Stomach (tissue), 9 donors: ENCODE measurements around the gene NEMP1. TPM values are rescaled to one million over a fixed set of nuclear protein-coding genes. Genes with fewer than 3 reads are reported as not detected.

Experiments
- DNase-seq, 2 donors: peaks; one replicate each; pipeline versions ENCODE4 v3.0.0 to v3.0.0-alpha.2; 2013 to 2019
- H3K27ac ChIP-seq, 5 donors: fragments of 200-600 bp in 4 of 5; sonication (generic) in 4 of 5; one replicate each; pipeline ENCODE4 v1.5.1; 2013 to 2019; ENCODE audit warnings: mild to moderate bottlenecking in 1 of 5, moderate library complexity in 1 of 5
- H3K27me3 ChIP-seq, 3 donors: fragments of 200-600 bp; sonication (generic); one replicate each; pipeline ENCODE4 v1.5.1; 2017 to 2019; ENCODE audit warnings: mixed run types in 1 of 3
- H3K36me3 ChIP-seq, 4 donors: fragments of 200-600 bp; sonication (generic); 1 replicate in 3 of 4; 2 replicates in 1 of 4; pipeline ENCODE4 v1.5.1; 2016 to 2019
- H3K4me1 ChIP-seq, 4 donors: fragments of 200-600 bp; sonication (generic); one replicate each; pipeline ENCODE4 v1.5.1; 2016 to 2019
- H3K4me3 ChIP-seq, 4 donors: fragments of 200-600 bp; sonication (generic) in 3 of 4; one replicate each; pipeline ENCODE4 v1.5.1; 2016 to 2019; ENCODE audit warnings: mild to moderate bottlenecking in 1 of 4
- H3K9me3 ChIP-seq, 4 donors: fragments of 200-600 bp; sonication (generic); one replicate each; pipeline ENCODE4 v1.5.1; 2016 to 2019
- CTCF ChIP-seq, 7 experiments: fragments of 450-650 bp in 4 of 7; fragments of 200-600 bp in 3 of 7; sonication (generic) in 3 of 7; IDR thresholded peaks; one replicate each; pipeline ENCODE4 v1.5.1; 2016 to 2019; ENCODE audit warnings: antibody characterized with exemption in 7 of 7, control low read depth in 2 of 7, mild to moderate bottlenecking in 1 of 7
- EP300 ChIP-seq: sonication (generic); formaldehyde crosslinking; IDR thresholded peaks from one replicate; pipeline ENCODE4 v1.6.1; 2017; ENCODE audit warnings: antibody characterized with exemption
- POLR2A ChIP-seq, 4 donors: fragments of 450-650 bp; IDR thresholded peaks; one replicate each; pipeline ENCODE4 v1.6.1; 2016; ENCODE audit warnings: antibody characterized with exemption in 4 of 4, control low read depth in 2 of 4, mild to moderate bottlenecking in 1 of 4, moderate library complexity in 1 of 4
- POLR2AphosphoS5 ChIP-seq, 3 donors: sonication (generic); formaldehyde crosslinking; IDR thresholded peaks; one replicate each; pipeline ENCODE4 v1.6.1; 2016; ENCODE audit warnings: antibody characterized with exemption in 3 of 3
- WGBS, 5 donors: extraction: QIAGEN DNeasy Blood & Tissue Kit in 3 of 5; methylation state at CpG; one replicate each; pipeline versions ENCODE4 v1.1.5 to v1.1.7; 2013 to 2018; 5-methylcytosine and 5-hydroxymethylcytosine counted together
- intact Hi-C: fragments of 100-400 bp; cut with DNase I; formaldehyde crosslinking; loops from one replicate; pipeline ENCODE4 v1.15.1; 2023; ENCODE audit warnings: low total_unique reads
- polyA plus RNA-seq, 3 donors: library from polyadenylated mRNA; stranded (reverse); fragments of 200-250 nt; gene quantifications; one replicate each; pipeline ENCODE4 v1.2.3, GENCODE V29; 2013
- total RNA-seq, 5 donors: library from RNA; depleted of rRNA; stranded (reverse); fragments of >200 nt; gene quantifications; one replicate each; pipeline versions ENCODE4 v1.1.0 to v1.2.3, GENCODE V29; 2014 to 2016
- donor health status: healthy with polysubstance abuse.
- donor health status: Bipolar disorder and iron deficiency.
- donor health status: healthy.

The NEMP1 gene
- total and polyA plus RNA-seq, 8 donors = 1.1 to 16.7 (median 2.5) TPM

- peak overlapping the region; percentile 97 to 100 (median 97) for H3K27ac ChIP-seq
These were observed 30.9 kb upstream of the NEMP1 start for GRCh38 chr12:57109207-57110103.

GRCh38 chr12:57107456-57108155 is 29.0 kb upstream of the NEMP1 start:
- H3K9me3 ChIP-seq = no peaks in the 10 kb centered on the region
- no peaks in the 10 kb centered on the region for H3K27me3 ChIP-seq
- H3K36me3 ChIP-seq = peaks cover 39 to 57% (median 52%) of the 10 kb centered on the region in 4 donors
- WGBS, 5 donors = 69 to 75% (median 72%) methylated on average over 7 of the region's 7 CpGs
- peaks cover 26 to 68% (median 46%) of the 10 kb centered on the region in 4 donors for H3K4me1 ChIP-seq
- intact Hi-C loops = no loop called here
- TF ChIP-seq POLR2A (IDR thresholded peaks at IDR 0.05) (no peak), CTCF (IDR thresholded peaks at IDR 0.05) (no peak), EP300 (no peak), POLR2AphosphoS5 (IDR thresholded peaks at IDR 0.05) (no peak)
- peak overlapping the region in 2 of 5 donors; percentile 5 to 22 for H3K27ac ChIP-seq
- H3K4me3 ChIP-seq = peak overlapping the region in 1 of 4 donors; percentile 14
- DNase-seq = peak in 1 of 2 donors; percentile 21

More at GRCh38 chr12:57109207-57110103, 30.9 kb upstream of the NEMP1 start:
- Histone ChIP-seq H3K4me3 (peak overlapping the region; percentile 68 to 85 (median 82)), H3K36me3 (peaks cover 27 to 42% (median 37%) of the 10 kb centered on the region in 4 donors), H3K4me1 (peaks cover 26 to 60% (median 48%) of the 10 kb centered on the region in 4 donors), H3K9me3 (no peaks in the 10 kb centered on the region), H3K27me3 (no peaks in the 10 kb centered on the region)
- no peak for TF ChIP-seq EP300
- TF ChIP-seq POLR2AphosphoS5 (IDR thresholded peaks at IDR 0.05) = no peak
- no peak for TF ChIP-seq POLR2A (IDR thresholded peaks at IDR 0.05)
- TF ChIP-seq CTCF (IDR thresholded peaks at IDR 0.05) = no peak
- no peak for DNase-seq
- 44 to 51% (median 49%) methylated on average over 7 of the region's 7 CpGs for WGBS, 5 donors
- intact Hi-C loops = loop anchor here (5.0 kb wide), 1 partner anchor 42 kb away; no protein-coding TSS in a partner anchor

DNA sequence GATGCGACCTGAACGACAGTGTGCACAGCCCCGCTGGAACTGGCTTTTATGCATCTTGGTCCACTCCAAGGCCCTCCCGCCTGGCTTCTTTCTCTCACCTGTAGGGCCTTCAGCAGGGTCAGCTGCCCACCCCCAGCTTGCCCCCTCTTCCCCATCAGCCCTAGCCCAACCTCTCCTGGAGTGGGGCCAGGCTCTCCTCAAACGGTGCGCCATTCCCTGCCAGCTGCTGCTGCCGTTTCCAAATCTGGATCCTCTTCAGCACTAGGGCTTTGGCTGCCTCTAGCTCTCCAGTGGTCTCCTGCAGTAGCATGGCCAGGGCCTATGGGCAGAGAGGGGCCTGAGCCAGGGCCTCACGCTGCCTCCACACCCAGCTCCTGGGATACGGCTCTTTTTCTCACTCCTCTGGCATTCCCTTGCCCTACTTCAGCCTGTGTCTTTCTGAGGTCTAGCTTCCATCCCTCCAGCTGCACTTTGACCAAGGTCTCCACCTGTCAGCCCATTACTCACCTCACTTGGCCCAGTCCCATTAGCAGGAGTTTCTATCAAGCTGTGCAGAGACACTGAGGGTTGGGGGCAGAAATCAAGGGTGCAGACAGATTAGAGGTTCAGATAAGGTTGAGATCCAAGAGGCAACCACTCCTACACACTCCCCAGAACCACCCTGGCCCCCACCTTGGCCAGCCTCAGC is 27.6 kb upstream of the NEMP1 start:
- Histone ChIP-seq H3K9me3 (no peaks in the 10 kb centered on the region), H3K27ac (peak overlapping the region in 1 of 5 donors; percentile 14), H3K27me3 (no peaks in the 10 kb centered on the region), H3K4me3 (no peak overlapping the region), H3K4me1 (peaks cover 35 to 73% (median 49%) of the 10 kb centered on the region in 4 donors), H3K36me3 (peaks cover 39 to 72% (median 65%) of the 10 kb centered on the region in 4 donors)
- intact Hi-C loops = no loop called here
- WGBS, 5 donors = 76 to 86% (median 81%) methylated on average over 8 to 9 of the region's 9 CpGs
- peak in 1 of 2 donors; percentile 20 for DNase-seq
- no peak for TF ChIP-seq POLR2AphosphoS5 (IDR thresholded peaks at IDR 0.05)
- no peak for TF ChIP-seq POLR2A (IDR thresholded peaks at IDR 0.05)
- TF ChIP-seq EP300 = no peak
- TF ChIP-seq CTCF (IDR thresholded peaks at IDR 0.05) = no peak
